GM12874 (cell line): ENCODE measurements around the gene HYOU1.

ENCODE experiments used
- CTCF ChIP-seq: IDR thresholded peaks from 2 replicates; pipeline ENCODE4 v1.5.1; 2011; ENCODE audit warnings: low read depth, mild to moderate bottlenecking, control low read depth, low read length, moderate library complexity; ENCODE audit not compliant: insufficient read depth

The HYOU1 gene

DNA sequence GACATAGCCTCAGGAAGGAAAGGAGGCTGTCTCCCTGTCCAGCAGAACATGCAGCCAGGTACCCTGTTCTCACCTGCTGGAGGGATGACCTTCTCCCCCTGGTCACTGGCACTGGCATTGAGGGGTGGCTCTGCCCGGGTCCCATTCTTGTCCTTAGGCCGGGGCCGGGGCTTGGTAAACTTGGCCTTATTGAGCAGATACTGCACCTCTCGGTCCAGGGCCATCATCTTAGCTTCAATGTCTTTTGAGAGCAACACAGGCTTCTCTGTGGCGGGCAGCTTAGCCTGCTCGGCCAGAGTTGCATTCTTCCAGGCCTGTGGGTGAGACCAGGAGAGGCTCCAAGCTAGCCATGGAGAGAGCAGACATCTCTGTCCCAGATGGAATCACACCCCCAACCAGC, 10.5 kb downstream of the HYOU1 start:
- no peak for TF ChIP-seq CTCF

DNA sequence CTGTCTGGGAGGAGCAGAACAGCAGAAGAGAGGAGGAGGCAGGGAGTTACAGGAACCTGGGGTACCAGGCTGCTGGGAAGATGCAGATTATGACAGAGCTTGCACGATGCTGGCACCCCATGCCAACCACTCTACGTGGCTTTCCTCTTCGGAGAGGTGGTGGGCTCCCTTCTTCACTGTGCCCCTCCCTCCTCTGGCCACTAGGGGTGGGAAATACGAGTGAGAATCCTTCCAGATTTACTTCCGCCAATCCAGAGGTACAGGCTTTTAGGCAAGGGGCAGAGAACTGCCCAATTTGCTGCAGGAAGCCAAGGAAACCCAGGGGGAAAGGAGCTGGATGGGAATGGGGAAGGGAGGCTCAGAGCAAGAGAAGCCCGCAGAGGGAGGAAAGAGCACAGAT, 12.3 kb downstream of the HYOU1 start:
- peak; percentile 26; the same call in 1 of the 2 replicates for TF ChIP-seq CTCF

GRCh38 chr11:119042927-119043326, 14.1 kb downstream of the HYOU1 start:
- no peak for TF ChIP-seq CTCF

GRCh38 chr11:119041821-119042514, 15.0 kb downstream of the HYOU1 start:
- no peak for TF ChIP-seq CTCF

GRCh38 chr11:119038884-119039283, 18.1 kb downstream of the HYOU1 start:
- no peak for TF ChIP-seq CTCF

DNA sequence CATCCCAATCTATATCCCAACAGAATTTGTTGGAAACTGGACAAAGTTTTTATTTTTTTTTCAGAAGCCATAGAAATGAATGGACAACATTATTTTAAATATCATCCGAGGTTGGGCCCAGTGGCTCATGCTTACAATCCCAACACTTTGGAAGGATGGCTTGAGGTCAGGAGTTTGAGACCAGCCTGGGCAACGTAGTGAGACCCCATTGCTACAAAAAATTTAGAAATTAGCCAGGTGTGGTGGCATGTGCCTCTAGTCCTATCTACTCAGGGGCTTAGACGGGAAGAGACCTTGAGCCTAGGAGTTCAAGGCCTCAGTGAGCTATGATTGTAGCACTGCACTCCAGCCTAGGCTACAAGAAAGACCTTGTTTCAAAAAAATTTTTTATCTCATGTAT, 22.2 kb downstream of the HYOU1 start:
- no peak for TF ChIP-seq CTCF

- TF ChIP-seq CTCF: no peak
Observed at GRCh38 chr11:119031912-119032280, 25.1 kb downstream of the HYOU1 start.
